ENCODE measurements around the gene TIGD3.
A peak's percentile ranks its signal among the peaks of the same experiment; 100 is the strongest.
"Not testable (repeated sequence)": the region's sequence is repeated elsewhere in the genome, so short reads cannot be mapped to it uniquely, and the experiment has no call there.

Gene TIGD3

GRCh38 chr11:65323813-65324212 lies 30.7 kb upstream of the TIGD3 start:
- TF ChIP-seq CTCF (conservative IDR thresholded peaks at IDR 0.05; ENCODE audit: low read depth), result no peak
- no peak for DNase-seq (ENCODE audit: low spot score)
- POLR2A ChIA-PET (ENCODE audit: low non-redundant PET), result no interaction called here
- H3K27ac ChIP-seq, result peak overlapping the region; percentile 97
- CTCF ChIA-PET, result interaction anchor here (0.7 to 10.4 kb wide), 2 partner anchors 8 to 33 kb away, joined by 5 to 83 read pairs; partner anchors contain the start of gene CDC42EP2

GRCh38 chr11:65325435-65325834 lies 29.1 kb upstream of the TIGD3 start:
- H3K27ac ChIP-seq, result no peak overlapping the region
- ChIA-PET POLR2A (ENCODE audit: low non-redundant PET) (no interaction called here), CTCF (interaction anchor here (0.6 to 10.4 kb wide), 2 partner anchors 8 to 10 kb away, joined by 4 to 83 read pairs; partner anchors contain the start of gene CDC42EP2)
- TF ChIP-seq CTCF (conservative IDR thresholded peaks at IDR 0.05; ENCODE audit: low read depth), result no peak
- no peak for DNase-seq (ENCODE audit: low spot score)

- H3K27ac ChIP-seq, result no peak overlapping the region
- no peak for TF ChIP-seq CTCF (conservative IDR thresholded peaks at IDR 0.05; ENCODE audit: low read depth)
- no peak for DNase-seq (ENCODE audit: low spot score)
- ChIA-PET CTCF (interaction anchor here (0.6 to 10.4 kb wide), 2 partner anchors 11 to 52 kb away, joined by 3 to 83 read pairs; partner anchors contain the start of gene CDC42EP2), POLR2A (ENCODE audit: low non-redundant PET) (no interaction called here)
Measured at GRCh38 chr11:65327021-65327420, 27.5 kb upstream of the TIGD3 start.

- DNase-seq (ENCODE audit: low spot score), result no peak
- CTCF ChIA-PET, result interaction anchor here (0.5 to 10.4 kb wide), 20 partner anchors 9 to 211 kb away, joined by 3 to 83 read pairs (median 4); partner anchors contain the start of gene CDC42EP2
- no peak for TF ChIP-seq CTCF (conservative IDR thresholded peaks at IDR 0.05; ENCODE audit: low read depth)
- H3K27ac ChIP-seq, result peak overlapping the region; percentile 22; the same call in 1 of the 2 replicates
- POLR2A ChIA-PET (ENCODE audit: low non-redundant PET), result interaction anchor here (1.0 kb wide), 2 partner anchors 68 to 207 kb away, joined by 3 to 5 read pairs; partner anchors contain the start of genes FAU, MRPL49 and POLA2
Measured at GRCh38 chr11:65329478-65329877, 25.1 kb upstream of the TIGD3 start.

- CTCF ChIA-PET, result interaction anchor here (0.5 to 10.4 kb wide), 27 partner anchors 8 to 324 kb away, joined by 3 to 83 read pairs (median 4); partner anchors contain the start of gene CDC42EP2
- POLR2A ChIA-PET (ENCODE audit: low non-redundant PET), result interaction anchor here (1.0 kb wide), 2 partner anchors 68 to 208 kb away, joined by 3 to 5 read pairs; partner anchors contain the start of genes FAU, MRPL49 and POLA2
- peak overlapping the region; percentile 49 for H3K27ac ChIP-seq
- peak; percentile 79 for TF ChIP-seq CTCF (conservative IDR thresholded peaks at IDR 0.05; ENCODE audit: low read depth)
- peak; percentile 61 for DNase-seq (ENCODE audit: low spot score)
Measured at GRCh38 chr11:65329944-65330403, 24.6 kb upstream of the TIGD3 start.

GRCh38 chr11:65330544-65330943 lies 24.0 kb upstream of the TIGD3 start:
- no peak for DNase-seq (ENCODE audit: low spot score)
- ChIA-PET CTCF (interaction anchor here (0.5 to 10.4 kb wide), 22 partner anchors 9 to 324 kb away, joined by 3 to 83 read pairs (median 4); partner anchors contain the start of gene CDC42EP2), POLR2A (ENCODE audit: low non-redundant PET) (interaction anchor here (1.0 kb wide), 2 partner anchors 69 to 208 kb away, joined by 3 to 5 read pairs; partner anchors contain the start of genes FAU, MRPL49 and POLA2)
- no peak for TF ChIP-seq CTCF (conservative IDR thresholded peaks at IDR 0.05; ENCODE audit: low read depth)
- peak overlapping the region; percentile 49 for H3K27ac ChIP-seq

GRCh38 chr11:65332591-65332990 lies 22.0 kb upstream of the TIGD3 start:
- DNase-seq (ENCODE audit: low spot score); H3K27ac ChIP-seq: not testable (repeated sequence)
- ChIA-PET CTCF (interaction anchor here (10.4 kb wide), 1 partner anchor 17 kb away, joined by 83 read pairs; the partner anchor contains the start of gene CDC42EP2), POLR2A (ENCODE audit: low non-redundant PET) (interaction anchor here (0.7 to 1.5 kb wide), 2 partner anchors 70 to 292 kb away, joined by 4 read pairs; partner anchors contain the start of gene SAC3D1)

All from RWPE1 (cell line).